DMS79 (cell line): ENCODE results near the gene SNAI3.

Experiments
- DNase-seq: peaks from one replicate; lab custom pipeline; 2025; lab: John Stamatoyannopoulos, UW

The SNAI3 gene

DNA sequence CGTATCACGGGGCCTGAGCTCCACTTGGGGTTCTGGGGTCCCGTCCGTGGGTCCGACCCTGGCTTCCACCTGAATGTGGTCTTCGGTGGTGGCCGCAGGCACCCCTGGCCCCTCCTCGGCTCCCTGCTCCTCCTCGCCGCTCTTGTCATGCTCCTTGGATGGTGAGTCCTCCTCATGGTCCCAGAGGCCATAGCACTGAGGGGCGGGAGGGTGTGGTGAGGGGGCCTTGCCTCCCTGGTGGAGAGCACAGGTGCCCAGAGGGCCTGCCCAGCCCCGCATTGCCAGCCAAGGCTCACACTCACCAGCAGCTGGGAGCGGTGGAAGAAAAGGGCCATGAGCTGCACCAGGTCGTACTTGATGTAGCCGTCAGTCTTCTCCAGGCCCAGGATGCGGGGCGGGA lies 34.9 kb upstream of the SNAI3 start:
- no peak for DNase-seq

DNA sequence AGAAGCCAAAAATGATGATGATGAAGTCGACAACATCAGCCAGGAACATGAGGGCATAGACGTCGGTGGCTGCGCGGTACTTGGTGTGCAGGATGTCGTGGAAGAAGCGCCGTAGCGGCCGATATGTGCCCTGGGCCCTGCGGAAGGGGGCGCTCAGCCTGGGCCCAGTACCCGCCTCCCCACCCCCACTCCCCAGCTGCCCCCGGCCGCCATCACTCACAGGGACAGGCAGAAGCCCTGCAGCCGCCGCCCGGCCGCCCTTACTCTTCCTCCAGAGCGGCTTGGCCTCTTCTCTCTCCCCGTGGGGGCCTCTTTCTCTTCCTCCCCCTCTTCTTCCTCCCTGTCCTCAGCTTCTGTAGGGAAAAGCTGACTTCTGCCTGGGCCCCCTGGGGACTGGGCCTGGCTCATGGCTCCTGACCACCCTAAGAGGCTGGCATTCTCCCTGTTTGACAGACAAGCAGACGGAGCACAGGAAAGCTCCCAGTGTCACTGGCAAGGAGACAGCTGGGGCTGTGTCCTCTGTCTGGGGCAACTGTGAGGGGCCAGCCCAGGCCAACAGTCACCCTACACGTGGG lies 34.2 kb upstream of the SNAI3 start:
- no peak for DNase-seq

DNA sequence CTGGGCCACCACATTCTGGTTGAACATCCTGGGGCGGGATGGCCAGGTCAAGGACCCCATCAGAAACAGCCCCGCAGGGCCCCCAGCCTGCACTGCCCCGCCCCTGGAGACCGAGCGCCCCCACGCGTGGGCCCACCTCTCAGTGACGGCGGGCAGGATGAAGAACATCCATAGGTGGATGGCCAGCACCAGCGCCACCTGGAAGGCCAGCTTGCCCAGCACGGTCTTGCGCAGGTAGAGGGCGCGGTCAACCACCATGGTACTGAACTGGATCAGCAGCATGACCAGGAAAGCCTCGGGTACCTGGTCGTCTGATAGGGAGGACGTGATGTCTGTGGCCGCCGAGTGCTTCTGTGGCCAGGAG lies 33.6 kb upstream of the SNAI3 start:
- no peak for DNase-seq

DNA sequence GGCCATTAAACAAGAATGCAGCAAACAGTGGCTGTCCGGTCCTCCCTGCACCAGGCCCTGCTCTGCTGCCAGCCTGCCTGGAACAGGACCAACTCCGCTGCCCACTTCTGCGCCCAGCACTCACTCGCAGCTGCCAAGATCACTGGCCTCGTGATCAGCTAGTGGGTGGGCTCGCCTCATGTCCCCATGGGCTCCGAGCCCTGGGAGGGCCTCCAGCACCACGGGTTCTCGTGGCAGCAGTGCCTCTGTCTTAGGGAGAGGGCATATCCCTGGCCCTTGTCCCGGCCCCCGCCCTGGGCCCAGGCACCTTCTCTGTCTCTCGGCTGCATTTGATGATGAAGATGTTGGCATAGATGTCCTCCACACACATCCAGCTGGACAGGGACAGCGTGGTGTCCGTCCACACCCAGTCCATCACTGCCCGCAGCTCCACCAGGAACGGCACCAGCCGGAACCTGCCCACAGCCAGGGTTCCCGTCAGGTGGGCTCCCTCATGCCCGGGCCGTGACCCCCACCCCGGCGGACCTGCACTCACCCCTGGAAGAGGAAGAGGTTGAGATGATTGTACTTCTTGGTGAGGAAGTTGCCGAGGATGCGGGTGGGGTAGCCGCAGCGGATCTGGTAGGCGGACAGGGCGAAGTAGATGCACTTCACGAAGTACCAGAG lies 33.1 kb upstream of the SNAI3 start:
- no peak for DNase-seq

- DNase-seq, result no peak
Observed at GRCh38 chr16:88718178-88718577, 31.9 kb upstream of the SNAI3 start.

DNA sequence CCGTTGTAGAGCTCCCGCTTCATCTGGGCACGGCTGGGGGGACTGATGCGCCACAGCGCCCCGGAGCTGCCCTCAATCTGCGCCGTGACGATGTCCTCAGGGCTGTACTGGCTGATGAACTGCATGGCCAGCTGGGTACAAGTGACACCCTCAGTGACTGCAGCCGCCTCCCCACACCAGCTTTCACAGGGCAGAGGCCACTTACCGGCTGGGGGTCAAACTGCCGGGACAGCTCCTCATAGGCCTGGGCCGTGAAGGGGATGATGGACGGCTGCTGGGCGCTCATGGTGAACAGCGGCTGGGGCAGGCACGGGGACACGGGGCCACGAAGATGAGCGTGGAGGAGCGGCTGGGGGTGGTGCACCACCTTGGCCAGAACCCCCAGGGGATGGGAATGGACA lies 30.3 kb upstream of the SNAI3 start:
- DNase-seq, result no peak

DNA sequence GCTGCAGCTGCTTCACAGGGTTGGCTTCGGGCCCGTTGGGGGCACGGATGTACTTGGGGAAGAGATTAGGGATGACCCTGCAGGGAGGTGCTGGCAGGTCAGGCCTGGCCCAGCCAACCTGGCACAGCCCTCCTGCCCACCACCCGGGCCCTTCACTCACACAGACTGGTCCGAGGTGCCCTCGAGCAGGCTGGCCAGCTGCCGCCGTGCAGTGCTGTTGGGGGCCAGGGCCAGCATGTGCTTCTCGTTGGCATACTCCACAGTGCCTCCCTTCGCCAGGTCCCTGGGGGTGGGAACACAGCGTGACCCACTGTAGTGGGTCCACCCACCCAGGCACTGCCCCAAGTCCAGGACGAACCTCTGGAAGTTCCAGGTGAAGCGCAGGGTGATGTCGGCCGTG lies 29.9 kb upstream of the SNAI3 start:
- DNase-seq, result no peak

DNA sequence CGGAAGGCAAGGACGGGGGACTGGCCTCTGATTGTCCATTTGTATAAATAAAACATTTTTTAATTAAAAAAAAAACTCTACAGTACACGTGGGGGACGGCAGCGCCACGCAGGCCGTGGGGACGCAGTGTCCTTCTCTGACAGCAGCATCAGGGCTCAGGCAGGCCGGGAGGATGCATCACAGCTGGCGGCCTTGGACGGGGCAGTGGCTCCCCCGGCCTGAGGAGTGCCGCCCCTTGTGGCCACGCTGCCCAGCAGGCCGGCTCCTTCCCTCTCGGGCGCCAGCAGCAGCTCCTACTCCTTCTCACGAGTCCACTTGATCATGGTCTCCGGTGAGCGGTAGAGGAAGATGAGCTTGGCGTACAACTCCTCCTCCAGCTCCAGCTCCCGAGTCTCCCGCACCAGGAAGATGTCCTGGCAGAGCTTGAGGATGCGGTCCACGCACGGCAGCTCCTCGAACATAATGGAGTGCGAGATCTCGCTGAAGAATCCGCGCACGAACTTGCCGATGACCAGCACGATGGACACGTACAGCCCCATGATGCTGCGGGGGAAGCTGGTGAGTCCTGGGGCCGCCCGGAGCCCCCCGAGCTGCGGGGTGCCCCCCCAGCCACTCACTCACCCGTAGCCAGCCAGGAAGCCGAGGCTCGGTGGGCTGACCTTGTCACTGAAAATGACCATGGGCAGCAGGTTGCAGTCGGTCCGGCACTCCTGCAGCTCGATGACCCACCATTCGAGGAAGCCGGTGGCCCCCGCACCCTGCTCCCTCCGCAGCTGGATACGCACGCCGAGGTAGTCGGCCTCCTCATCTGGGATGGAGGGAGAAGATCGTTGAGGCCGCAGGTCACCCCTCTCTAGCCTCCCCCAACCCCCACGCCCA lies 29.2 kb upstream of the SNAI3 start:
- DNase-seq, result no peak

- DNase-seq, result no peak
Observed at GRCh38 chr16:88714420-88715302, 28.4 kb upstream of the SNAI3 start.

DNA sequence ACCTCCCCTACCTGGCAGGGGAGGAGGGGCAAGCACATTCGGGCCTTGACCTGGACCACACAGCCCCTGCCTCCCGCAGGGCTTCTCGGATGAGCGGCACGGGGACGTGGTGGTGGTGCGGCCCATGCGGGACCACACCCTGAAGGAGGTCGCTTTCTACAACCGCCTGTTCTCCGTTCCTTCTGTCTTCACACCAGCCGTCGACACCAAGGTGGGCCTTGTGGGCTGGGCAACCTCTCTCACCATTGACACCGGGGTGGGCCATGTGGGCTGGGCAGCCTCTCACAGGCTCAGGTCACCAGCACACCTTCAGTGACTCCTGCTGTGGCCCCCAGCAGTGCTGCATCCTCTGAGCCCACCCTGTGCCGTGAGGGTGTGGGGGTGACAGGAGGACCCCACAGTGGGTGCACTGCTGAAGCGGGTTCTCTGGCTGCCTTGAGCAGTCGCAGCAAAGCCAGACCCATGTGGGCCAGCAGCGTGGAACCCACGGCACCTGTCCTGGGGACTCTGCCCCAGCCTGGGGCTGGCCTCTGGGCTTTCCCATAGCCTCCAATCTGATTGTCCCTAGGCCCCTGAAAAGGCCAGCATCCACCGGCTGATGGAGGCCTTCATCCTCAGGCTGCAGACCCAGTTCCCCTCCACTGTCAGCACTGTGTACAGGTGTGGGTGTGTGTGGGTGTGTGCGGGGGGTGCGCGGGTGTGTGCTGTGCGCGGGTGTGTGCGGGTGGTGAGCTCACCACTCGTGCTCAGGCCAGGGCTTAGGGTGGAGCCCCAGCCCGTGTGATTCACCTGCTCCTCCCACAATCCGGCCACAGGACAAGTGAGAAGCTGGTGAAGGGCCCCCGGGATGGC lies 27.5 kb upstream of the SNAI3 start:
- DNase-seq, result no peak

- no peak for DNase-seq
Observed at GRCh38 chr16:88713054-88713453, 26.7 kb upstream of the SNAI3 start.

DNA sequence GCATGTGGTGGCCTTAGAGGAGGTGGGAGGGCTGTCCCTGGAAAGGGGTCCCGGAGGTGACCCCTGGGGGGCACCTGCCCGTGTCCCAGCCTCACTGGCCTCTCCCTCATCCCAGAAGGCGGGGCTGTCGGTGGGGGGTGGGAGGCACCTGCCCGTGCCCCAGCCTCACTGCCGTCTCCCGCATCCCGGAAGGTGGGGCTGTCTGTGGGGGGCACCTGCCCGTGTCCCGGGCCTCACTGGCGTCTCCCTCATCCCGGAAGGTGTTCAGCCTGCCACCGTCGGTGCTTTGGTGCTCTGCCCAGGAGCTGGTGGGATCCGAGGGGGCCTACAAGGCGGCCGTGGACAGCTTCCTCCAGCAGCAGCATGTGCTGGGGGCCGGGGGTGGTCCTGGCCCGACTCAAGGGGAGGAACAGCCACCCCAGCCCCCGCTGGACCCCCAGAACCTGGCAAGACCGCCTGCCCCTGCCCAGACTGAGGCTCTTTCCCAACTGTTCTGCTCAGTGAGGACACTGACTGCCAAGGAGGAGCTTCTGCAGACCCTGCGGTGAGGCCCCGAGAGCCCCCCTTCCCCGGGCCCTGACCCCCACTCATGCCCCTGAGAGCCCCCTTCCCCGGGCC lies 26.2 kb upstream of the SNAI3 start:
- DNase-seq, result no peak

DNA sequence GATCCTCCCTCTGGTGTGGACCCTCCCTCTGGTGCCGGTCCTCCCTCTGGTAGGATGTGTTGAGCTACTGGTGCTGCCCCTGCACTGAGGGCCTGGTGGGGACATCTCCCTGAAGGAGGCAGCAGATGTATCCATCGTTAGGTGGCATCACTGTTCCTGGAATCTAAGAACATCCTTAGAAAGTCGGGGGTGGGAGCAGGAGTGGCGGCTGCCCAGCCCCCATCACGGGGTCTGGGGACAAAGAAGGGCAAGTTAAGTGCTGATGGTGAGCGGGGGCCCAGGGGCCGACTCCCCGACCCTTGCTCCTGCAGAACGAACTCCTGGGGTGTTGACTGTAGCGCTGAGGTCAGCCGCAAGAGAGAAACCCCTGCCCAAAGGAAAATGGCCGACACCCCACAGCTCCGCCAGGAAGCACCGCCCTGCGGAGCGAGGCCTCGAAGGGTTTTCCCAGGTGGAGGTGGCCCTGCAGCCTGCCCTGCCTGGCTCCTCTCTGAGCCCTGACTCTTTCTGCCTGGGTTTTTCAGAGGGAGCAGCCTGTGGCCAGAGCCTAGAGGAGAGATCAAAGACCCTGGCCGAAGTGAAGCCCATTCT lies 25.5 kb upstream of the SNAI3 start:
- DNase-seq, result no peak

- no peak for DNase-seq
Observed at GRCh38 chr16:88710556-88710955, 24.2 kb upstream of the SNAI3 start.

DNA sequence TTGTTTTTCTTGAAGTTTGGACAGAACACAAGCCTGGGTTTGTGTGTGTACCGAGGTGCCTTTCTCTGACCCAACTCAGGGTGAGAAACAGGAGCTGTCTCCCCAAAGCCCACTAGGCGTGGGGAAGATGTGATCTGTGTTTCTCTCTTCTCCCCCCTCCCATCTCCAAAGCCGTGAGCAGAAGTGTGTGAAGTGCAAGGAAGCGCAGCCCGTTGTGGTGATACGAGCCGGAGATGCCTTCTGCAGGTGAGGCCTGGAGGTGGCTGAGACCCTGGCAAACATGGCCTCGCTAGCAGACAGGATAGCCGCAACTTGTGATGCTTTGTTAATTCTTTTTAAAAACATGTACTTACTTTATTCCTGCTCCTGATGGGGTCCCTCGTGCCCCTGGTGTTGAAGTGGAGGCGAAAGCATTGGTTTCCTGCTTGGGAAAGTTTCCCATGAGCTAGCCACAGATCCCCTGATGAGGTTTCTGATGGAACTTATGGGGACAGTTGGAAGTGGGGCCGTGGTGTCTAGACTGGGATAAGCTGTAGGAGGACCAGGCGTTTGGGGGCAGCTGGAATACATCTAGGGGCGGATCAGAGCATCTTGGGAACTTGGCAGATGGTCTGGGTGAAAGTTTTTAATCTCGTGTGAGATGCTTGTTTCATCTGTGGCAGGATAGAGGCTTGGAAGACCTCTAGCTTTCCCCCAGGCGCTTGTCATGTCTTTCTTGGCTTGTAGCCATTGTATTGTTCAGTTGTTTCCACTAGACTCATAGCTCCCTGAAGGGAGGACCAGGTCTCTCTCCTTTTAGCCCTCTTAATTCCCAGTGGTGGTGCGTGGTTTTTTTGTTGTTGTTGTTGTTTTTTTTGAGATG lies 20.9 kb upstream of the SNAI3 start:
- no peak for DNase-seq

DNA sequence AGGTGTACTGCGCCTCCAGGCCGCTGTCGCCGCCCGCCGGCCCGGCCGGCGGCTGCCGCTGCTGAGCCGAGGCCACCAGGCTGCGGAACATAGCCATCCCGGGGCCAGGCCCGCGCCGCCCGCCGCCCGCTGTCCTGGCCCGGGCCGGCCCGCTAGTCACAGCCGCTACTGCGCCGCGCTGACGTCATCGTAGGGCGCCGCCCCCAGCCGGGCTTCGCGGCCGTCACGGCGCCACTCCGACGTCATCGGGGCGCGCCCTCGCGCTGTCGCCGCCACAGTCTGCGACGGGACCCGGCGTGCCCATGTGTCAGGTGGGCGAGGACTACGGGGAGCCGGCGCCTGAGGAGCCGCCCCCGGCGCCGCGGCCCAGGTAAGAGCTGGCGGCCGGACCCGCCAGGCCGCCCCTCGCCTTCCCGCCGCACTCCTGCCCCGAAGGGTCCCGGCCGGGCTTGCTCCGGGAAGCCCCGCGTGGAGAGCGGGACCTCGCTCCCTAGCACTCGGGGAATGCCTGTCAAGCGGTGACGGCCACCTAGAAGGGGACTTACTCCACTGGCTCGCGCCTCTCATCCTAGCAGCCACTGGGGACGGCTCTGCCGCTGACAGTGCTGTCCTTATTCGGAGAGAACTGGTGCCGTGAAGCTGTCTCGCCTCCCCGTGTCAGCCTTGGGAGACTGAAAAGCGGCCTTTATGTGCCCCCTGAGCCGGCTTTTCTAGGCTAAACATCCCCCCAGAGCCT lies 20.1 kb upstream of the SNAI3 start, which contains the start of the genes CTU2 and RNF166:
TSS of gene CTU2 (plus strand) at position 275 of the 736 bp plus-strand sequence. CDS start at position 303, 28 bp downstream.
TSS of gene RNF166 (minus strand) at position 180 of the 736 bp plus-strand sequence. CDS start at position 97, 83 bp downstream.
- peak; percentile 17 for DNase-seq

GRCh38 chr16:88705801-88706228 lies 19.5 kb upstream of the SNAI3 start:
- DNase-seq, result no peak

DNA sequence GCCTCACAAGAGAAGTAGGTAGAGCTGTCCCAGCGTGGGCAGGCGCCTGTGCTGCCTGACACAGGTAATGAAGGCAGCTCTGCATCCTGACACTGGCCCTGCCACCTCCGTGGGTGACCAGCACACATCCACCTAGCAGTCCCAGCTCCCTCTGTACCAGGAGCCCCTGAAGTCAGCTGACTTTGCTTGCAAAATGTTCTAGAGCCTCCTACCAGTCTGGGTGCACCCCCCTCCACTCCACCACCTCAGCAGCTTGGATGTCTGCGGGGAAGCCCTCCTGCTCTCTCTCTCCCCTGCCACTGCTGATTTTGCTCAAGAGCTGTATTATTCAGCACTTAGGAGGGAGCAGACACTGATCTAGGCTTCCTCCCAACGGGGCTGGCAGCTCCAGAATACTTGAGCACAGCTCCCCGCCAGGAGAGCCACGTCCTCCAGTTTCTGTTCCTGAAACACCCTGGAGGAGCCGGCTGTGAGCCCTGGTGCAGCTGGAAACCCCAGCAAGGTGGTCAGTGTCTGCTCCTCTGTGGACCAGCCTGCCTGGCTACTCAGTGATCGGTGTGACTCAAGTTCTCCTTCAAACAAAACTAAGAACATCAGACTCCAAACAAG lies 18.9 kb upstream of the SNAI3 start:
- DNase-seq, result no peak
